HCT116 (cell line): ENCODE data around the gene DENND5B.

ENCODE experiments used
- CBX3 ChIP-seq: IDR thresholded peaks from 2 replicates; pipeline ENCODE4 v1.6.1; 2012; ENCODE audit warnings: low read depth
- SIN3A ChIP-seq: IDR thresholded peaks from 2 replicates; pipeline ENCODE4 v1.6.1; 2012; ENCODE audit warnings: low read depth
- YY1 ChIP-seq: IDR thresholded peaks from 2 replicates; pipeline ENCODE4 v1.6.1; 2011; ENCODE audit warnings: low read length, low read depth, moderate library complexity, mild to moderate bottlenecking; ENCODE audit not compliant: insufficient replicate concordance; ENCODE audit errors: extremely low read depth
- ZFX ChIP-seq: fragments of 450-650 bp; IDR thresholded peaks from 2 replicates; pipeline ENCODE4 v1.6.1; 2017
- TF ChIP-seq, protein P1 (sequence below), 3 experiments: fragments of 200-600 bp in 1 of 3; sonication (generic) in 1 of 3; IDR thresholded peaks in 2 of 3; conservative IDR thresholded peaks in 1 of 3; 2 replicates each; pipeline ENCODE4 v1.5.1; 2012 to 2017; ENCODE audit warnings: low read depth in 2 of 3, low read length in 2 of 3, antibody characterized with exemption in 1 of 3, borderline replicate concordance in 1 of 3, control low read depth in 1 of 3, mild to moderate bottlenecking in 1 of 3, mixed read lengths in 1 of 3, mixed run types in 1 of 3, moderate library complexity in 1 of 3; ENCODE audit not compliant: insufficient read depth in 1 of 3
- TF ChIP-seq, protein P2 (sequence below): IDR thresholded peaks from 2 replicates; pipeline ENCODE4 v1.6.1; 2012; ENCODE audit warnings: low read depth
- TF ChIP-seq, protein P3 (sequence below): IDR thresholded peaks from 2 replicates; pipeline ENCODE4 v1.6.1; 2011; ENCODE audit warnings: mild to moderate bottlenecking, low read length, moderate library complexity; ENCODE audit not compliant: insufficient replicate concordance; ENCODE audit errors: extremely low read depth

DNA sequence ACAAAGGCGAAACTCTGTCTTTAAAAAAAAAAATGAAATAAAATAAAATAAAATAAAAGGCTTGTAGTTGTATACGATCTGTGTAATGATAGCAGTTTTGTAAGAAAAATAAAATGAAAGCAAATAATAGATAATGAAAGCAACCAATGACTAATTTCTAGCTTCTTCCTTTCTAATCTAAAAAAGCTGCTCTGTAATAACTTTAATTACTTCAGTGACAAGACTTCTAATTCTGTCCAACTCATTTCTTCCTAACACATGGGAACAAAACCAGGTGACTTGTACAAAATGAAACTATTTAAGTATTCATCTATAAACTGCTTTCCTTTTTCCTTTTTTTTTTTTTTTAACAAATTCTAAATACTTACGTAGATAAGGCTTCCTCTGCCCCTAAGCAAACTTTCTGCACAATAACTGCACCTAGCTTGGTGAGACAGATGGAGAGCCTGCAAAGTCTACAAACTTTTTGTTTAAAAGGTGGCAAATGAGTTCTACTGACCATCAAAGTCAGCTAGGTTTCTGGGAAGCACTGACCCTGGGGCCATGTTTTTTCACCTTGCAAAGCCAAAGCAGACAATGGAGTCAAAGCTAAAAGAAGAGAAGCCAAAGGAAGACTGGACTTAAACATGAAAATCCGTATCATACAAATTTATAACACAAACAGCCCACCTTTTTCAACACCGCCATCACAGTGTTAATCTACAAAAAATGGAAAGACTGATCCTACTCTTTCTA is 28.2 kb downstream of the DENND5B start:
- TF ChIP-seq ZFX (no peak), YY1 (no peak), CBX3 (no peak), SIN3A (no peak)
- TF ChIP-seq, protein P1, sequence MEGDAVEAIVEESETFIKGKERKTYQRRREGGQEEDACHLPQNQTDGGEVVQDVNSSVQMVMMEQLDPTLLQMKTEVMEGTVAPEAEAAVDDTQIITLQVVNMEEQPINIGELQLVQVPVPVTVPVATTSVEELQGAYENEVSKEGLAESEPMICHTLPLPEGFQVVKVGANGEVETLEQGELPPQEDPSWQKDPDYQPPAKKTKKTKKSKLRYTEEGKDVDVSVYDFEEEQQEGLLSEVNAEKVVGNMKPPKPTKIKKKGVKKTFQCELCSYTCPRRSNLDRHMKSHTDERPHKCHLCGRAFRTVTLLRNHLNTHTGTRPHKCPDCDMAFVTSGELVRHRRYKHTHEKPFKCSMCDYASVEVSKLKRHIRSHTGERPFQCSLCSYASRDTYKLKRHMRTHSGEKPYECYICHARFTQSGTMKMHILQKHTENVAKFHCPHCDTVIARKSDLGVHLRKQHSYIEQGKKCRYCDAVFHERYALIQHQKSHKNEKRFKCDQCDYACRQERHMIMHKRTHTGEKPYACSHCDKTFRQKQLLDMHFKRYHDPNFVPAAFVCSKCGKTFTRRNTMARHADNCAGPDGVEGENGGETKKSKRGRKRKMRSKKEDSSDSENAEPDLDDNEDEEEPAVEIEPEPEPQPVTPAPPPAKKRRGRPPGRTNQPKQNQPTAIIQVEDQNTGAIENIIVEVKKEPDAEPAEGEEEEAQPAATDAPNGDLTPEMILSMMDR (IDR thresholded peaks at IDR 0.05 in 2 of 3, conservative IDR thresholded peaks at IDR 0.05 in 1 of 3; ENCODE audit: borderline replicate concordance in 1 of 3, insufficient read depth in 1 of 3, low read depth in 2 of 3, low read length in 2 of 3), result no peak
- TF ChIP-seq, protein P2, sequence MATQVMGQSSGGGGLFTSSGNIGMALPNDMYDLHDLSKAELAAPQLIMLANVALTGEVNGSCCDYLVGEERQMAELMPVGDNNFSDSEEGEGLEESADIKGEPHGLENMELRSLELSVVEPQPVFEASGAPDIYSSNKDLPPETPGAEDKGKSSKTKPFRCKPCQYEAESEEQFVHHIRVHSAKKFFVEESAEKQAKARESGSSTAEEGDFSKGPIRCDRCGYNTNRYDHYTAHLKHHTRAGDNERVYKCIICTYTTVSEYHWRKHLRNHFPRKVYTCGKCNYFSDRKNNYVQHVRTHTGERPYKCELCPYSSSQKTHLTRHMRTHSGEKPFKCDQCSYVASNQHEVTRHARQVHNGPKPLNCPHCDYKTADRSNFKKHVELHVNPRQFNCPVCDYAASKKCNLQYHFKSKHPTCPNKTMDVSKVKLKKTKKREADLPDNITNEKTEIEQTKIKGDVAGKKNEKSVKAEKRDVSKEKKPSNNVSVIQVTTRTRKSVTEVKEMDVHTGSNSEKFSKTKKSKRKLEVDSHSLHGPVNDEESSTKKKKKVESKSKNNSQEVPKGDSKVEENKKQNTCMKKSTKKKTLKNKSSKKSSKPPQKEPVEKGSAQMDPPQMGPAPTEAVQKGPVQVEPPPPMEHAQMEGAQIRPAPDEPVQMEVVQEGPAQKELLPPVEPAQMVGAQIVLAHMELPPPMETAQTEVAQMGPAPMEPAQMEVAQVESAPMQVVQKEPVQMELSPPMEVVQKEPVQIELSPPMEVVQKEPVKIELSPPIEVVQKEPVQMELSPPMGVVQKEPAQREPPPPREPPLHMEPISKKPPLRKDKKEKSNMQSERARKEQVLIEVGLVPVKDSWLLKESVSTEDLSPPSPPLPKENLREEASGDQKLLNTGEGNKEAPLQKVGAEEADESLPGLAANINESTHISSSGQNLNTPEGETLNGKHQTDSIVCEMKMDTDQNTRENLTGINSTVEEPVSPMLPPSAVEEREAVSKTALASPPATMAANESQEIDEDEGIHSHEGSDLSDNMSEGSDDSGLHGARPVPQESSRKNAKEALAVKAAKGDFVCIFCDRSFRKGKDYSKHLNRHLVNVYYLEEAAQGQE, result no peak
- TF ChIP-seq, protein P3, sequence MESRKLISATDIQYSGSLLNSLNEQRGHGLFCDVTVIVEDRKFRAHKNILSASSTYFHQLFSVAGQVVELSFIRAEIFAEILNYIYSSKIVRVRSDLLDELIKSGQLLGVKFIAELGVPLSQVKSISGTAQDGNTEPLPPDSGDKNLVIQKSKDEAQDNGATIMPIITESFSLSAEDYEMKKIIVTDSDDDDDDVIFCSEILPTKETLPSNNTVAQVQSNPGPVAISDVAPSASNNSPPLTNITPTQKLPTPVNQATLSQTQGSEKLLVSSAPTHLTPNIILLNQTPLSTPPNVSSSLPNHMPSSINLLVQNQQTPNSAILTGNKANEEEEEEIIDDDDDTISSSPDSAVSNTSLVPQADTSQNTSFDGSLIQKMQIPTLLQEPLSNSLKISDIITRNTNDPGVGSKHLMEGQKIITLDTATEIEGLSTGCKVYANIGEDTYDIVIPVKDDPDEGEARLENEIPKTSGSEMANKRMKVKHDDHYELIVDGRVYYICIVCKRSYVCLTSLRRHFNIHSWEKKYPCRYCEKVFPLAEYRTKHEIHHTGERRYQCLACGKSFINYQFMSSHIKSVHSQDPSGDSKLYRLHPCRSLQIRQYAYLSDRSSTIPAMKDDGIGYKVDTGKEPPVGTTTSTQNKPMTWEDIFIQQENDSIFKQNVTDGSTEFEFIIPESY, result no peak
